HG03521 (cell line): ENCODE results near the gene KIF26B.
"Not testable (repeated sequence)": the region's sequence is repeated elsewhere in the genome, so short reads cannot be mapped to it uniquely, and the experiment has no call there.

Experiments
- ATAC-seq: cut with Tn5 transposase; IDR thresholded peaks from one replicate; pipeline ENCODE4 v1.9.1; 2021; ENCODE audit warnings: mild to moderate bottlenecking, moderate library complexity; ENCODE audit not compliant: unreplicated experiment

Gene KIF26B

GRCh38 chr1:245154429-245155271 lies at the start of gene KIF26B:
Gene KIF26B (plus strand): TSS chr1:245154985. CDS start chr1:245155425, 440 bp downstream.
- no peak for ATAC-seq

- ATAC-seq, result no peak
Measured at GRCh38 chr1:245105042-245105441, 49.7 kb upstream of the KIF26B start.

- ATAC-seq, result no peak
Measured at GRCh38 chr1:245105815-245106410, 48.9 kb upstream of the KIF26B start.

GRCh38 chr1:245107776-245108114 lies 47.0 kb upstream of the KIF26B start:
- no peak for ATAC-seq

GRCh38 chr1:245108246-245108645 lies 46.5 kb upstream of the KIF26B start:
- ATAC-seq, result no peak

- ATAC-seq, result no peak
Measured at GRCh38 chr1:245108909-245109308, 45.9 kb upstream of the KIF26B start.

- no peak for ATAC-seq
Measured at GRCh38 chr1:245110406-245110805, 44.4 kb upstream of the KIF26B start.

- ATAC-seq, result no peak
Measured at GRCh38 chr1:245111073-245111472, 43.7 kb upstream of the KIF26B start.

- no peak for ATAC-seq
Measured at GRCh38 chr1:245113649-245114048, 41.1 kb upstream of the KIF26B start.

- ATAC-seq, result no peak
Measured at GRCh38 chr1:245116131-245116530, 38.7 kb upstream of the KIF26B start.

- ATAC-seq, result no peak
Measured at GRCh38 chr1:245116751-245117150, 38.0 kb upstream of the KIF26B start.

- ATAC-seq, result no peak
Measured at GRCh38 chr1:245118066-245118465, 36.7 kb upstream of the KIF26B start.

GRCh38 chr1:245118806-245119205 lies 36.0 kb upstream of the KIF26B start:
- no peak for ATAC-seq

- no peak for ATAC-seq
Measured at GRCh38 chr1:245121523-245121922, 33.3 kb upstream of the KIF26B start.

- ATAC-seq, result no peak
Measured at GRCh38 chr1:245124241-245124640, 30.5 kb upstream of the KIF26B start.

GRCh38 chr1:245124644-245125043 lies 30.1 kb upstream of the KIF26B start:
- no peak for ATAC-seq

- no peak for ATAC-seq
Measured at GRCh38 chr1:245126530-245126929, 28.3 kb upstream of the KIF26B start.

- ATAC-seq, result no peak
Measured at GRCh38 chr1:245128381-245129101, 26.2 kb upstream of the KIF26B start.

GRCh38 chr1:245129319-245130240 lies 25.2 kb upstream of the KIF26B start:
- ATAC-seq, result no peak

GRCh38 chr1:245130281-245131025 lies 24.3 kb upstream of the KIF26B start:
- not testable (repeated sequence) for ATAC-seq
